Measurements from ENCODE around the gene CBLB. TPM values are rescaled to one million over a fixed set of nuclear protein-coding genes. Genes with fewer than 3 reads are reported as not detected.

Gene CBLB
- total and polyA plus RNA-seq, 2 experiments from 2014 or later: 20.5 to 47.7 TPM

DNA sequence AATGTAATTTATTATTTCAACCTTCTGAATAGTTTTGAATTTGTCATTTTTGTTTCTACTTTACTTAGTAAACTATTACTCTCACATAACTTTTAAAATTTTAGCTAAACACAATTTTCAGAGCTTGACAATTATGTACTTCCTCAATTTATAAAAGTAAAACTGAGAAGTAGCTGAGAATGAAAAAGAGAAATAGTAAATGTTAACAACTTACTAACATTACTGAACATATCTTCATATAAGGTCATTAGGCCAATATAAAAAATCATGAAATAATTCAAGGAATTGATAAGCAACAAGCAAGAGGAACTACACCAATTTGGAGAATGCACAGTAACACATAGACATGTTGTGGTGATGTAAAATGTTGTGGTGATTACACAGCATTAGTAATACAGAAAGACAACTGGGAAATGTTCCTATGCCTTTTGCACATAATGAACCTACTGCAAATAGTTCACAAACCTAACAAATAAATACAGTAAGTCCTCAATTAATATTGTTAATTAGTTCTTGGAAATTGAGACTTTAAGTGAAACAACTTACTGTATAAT lies 137.9 kb downstream of the CBLB start:
- Histone ChIP-seq H3K4me1 (ENCODE audit: insufficient read depth) (no peaks in the 10 kb centered on the region), H3K9me2 (ENCODE audit: insufficient read depth) (no peaks in the 10 kb centered on the region), H3F3A (replicated peaks; ENCODE audit: low read depth) (no peaks in the 10 kb centered on the region), H3K27ac (ENCODE audit: low read depth) (no peak overlapping the region), H3K36me3 (ENCODE audit: insufficient read depth) (peaks cover 6% of the 10 kb centered on the region; the same call in 1 of the 2 replicates), H4K20me1 (replicated peaks; ENCODE audit: insufficient read depth) (no peaks in the 10 kb centered on the region), H3K27me3 (ENCODE audit: insufficient read depth) (no peaks in the 10 kb centered on the region), H2AFZ (no peak overlapping the region), H3K79me2 (replicated peaks; ENCODE audit: insufficient read depth) (no peaks in the 10 kb centered on the region), H3K4me2 (no peak overlapping the region), H3K4me3 (no peak overlapping the region)
- Mint-ChIP-seq H3K36me3 (ENCODE audit: low read depth) (peaks cover 31% of the 10 kb centered on the region), H3K27ac (no peak overlapping the region), H3K4me1 (no peaks in the 10 kb centered on the region), H3K4me3 (no peak overlapping the region), H3K9me3 (peaks cover 15% of the 10 kb centered on the region), H3K27me3 (ENCODE audit: insufficient read depth, low read depth, poor library complexity) (no peaks in the 10 kb centered on the region)
- ATAC-seq (no peak), DNase-seq (ENCODE audit: low spot score) (no peak)
- TF ChIP-seq EZH2 (IDR thresholded peaks at IDR 0.05; ENCODE audit: low read depth, unreplicated experiment) (no peak), EZH2phosphoT487 (IDR thresholded peaks at IDR 0.05; ENCODE audit: unreplicated experiment) (no peak), ZNF331 (CRISPR knock-in tag; IDR thresholded peaks at IDR 0.05; ENCODE audit: low read depth) (no peak), ZNF114 (CRISPR knock-in tag; IDR thresholded peaks at IDR 0.05) (no peak), STAT1 (IDR thresholded peaks at IDR 0.05; ENCODE audit: unreplicated experiment) (no peak), NANOG (IDR thresholded peaks at IDR 0.05; ENCODE audit: borderline replicate concordance) (no peak)
- TF ChIP-seq, protein P1, sequence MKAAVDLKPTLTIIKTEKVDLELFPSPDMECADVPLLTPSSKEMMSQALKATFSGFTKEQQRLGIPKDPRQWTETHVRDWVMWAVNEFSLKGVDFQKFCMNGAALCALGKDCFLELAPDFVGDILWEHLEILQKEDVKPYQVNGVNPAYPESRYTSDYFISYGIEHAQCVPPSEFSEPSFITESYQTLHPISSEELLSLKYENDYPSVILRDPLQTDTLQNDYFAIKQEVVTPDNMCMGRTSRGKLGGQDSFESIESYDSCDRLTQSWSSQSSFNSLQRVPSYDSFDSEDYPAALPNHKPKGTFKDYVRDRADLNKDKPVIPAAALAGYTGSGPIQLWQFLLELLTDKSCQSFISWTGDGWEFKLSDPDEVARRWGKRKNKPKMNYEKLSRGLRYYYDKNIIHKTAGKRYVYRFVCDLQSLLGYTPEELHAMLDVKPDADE (IDR thresholded peaks at IDR 0.05): no peak
- TF ChIP-seq, protein P2, sequence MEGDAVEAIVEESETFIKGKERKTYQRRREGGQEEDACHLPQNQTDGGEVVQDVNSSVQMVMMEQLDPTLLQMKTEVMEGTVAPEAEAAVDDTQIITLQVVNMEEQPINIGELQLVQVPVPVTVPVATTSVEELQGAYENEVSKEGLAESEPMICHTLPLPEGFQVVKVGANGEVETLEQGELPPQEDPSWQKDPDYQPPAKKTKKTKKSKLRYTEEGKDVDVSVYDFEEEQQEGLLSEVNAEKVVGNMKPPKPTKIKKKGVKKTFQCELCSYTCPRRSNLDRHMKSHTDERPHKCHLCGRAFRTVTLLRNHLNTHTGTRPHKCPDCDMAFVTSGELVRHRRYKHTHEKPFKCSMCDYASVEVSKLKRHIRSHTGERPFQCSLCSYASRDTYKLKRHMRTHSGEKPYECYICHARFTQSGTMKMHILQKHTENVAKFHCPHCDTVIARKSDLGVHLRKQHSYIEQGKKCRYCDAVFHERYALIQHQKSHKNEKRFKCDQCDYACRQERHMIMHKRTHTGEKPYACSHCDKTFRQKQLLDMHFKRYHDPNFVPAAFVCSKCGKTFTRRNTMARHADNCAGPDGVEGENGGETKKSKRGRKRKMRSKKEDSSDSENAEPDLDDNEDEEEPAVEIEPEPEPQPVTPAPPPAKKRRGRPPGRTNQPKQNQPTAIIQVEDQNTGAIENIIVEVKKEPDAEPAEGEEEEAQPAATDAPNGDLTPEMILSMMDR (conservative IDR thresholded peaks at IDR 0.05; ENCODE audit: low read depth in 2 of 2): no peak
- TF ChIP-seq, protein P3, sequence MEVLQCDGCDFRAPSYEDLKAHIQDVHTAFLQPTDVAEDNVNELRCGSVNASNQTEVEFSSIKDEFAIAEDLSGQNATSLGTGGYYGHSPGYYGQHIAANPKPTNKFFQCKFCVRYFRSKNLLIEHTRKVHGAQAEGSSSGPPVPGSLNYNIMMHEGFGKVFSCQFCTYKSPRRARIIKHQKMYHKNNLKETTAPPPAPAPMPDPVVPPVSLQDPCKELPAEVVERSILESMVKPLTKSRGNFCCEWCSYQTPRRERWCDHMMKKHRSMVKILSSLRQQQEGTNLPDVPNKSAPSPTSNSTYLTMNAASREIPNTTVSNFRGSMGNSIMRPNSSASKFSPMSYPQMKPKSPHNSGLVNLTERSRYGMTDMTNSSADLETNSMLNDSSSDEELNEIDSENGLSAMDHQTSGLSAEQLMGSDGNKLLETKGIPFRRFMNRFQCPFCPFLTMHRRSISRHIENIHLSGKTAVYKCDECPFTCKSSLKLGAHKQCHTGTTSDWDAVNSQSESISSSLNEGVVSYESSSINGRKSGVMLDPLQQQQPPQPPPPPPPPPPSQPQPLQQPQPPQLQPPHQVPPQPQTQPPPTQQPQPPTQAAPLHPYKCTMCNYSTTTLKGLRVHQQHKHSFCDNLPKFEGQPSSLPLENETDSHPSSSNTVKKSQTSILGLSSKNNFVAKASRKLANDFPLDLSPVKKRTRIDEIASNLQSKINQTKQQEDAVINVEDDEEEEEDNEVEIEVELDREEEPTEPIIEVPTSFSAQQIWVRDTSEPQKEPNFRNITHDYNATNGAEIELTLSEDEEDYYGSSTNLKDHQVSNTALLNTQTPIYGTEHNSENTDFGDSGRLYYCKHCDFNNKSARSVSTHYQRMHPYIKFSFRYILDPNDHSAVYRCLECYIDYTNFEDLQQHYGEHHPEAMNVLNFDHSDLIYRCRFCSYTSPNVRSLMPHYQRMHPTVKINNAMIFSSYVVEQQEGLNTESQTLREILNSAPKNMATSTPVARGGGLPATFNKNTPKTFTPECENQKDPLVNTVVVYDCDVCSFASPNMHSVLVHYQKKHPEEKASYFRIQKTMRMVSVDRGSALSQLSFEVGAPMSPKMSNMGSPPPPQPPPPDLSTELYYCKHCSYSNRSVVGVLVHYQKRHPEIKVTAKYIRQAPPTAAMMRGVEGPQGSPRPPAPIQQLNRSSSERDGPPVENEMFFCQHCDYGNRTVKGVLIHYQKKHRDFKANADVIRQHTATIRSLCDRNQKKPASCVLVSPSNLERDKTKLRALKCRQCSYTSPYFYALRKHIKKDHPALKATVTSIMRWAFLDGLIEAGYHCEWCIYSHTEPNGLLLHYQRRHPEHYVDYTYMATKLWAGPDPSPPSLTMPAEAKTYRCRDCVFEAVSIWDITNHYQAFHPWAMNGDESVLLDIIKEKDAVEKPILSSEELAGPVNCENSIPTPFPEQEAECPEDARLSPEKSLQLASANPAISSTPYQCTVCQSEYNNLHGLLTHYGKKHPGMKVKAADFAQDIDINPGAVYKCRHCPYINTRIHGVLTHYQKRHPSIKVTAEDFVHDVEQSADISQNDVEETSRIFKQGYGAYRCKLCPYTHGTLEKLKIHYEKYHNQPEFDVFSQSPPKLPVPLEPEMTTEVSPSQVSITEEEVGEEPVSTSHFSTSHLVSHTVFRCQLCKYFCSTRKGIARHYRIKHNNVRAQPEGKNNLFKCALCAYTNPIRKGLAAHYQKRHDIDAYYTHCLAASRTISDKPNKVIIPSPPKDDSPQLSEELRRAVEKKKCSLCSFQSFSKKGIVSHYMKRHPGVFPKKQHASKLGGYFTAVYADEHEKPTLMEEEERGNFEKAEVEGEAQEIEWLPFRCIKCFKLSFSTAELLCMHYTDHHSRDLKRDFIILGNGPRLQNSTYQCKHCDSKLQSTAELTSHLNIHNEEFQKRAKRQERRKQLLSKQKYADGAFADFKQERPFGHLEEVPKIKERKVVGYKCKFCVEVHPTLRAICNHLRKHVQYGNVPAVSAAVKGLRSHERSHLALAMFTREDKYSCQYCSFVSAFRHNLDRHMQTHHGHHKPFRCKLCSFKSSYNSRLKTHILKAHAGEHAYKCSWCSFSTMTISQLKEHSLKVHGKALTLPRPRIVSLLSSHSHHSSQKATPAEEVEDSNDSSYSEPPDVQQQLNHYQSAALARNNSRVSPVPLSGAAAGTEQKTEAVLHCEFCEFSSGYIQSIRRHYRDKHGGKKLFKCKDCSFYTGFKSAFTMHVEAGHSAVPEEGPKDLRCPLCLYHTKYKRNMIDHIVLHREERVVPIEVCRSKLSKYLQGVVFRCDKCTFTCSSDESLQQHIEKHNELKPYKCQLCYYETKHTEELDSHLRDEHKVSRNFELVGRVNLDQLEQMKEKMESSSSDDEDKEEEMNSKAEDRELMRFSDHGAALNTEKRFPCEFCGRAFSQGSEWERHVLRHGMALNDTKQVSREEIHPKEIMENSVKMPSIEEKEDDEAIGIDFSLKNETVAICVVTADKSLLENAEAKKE (CRISPR knock-in tag; IDR thresholded peaks at IDR 0.05): no peak
- TF ChIP-seq, protein P4, sequence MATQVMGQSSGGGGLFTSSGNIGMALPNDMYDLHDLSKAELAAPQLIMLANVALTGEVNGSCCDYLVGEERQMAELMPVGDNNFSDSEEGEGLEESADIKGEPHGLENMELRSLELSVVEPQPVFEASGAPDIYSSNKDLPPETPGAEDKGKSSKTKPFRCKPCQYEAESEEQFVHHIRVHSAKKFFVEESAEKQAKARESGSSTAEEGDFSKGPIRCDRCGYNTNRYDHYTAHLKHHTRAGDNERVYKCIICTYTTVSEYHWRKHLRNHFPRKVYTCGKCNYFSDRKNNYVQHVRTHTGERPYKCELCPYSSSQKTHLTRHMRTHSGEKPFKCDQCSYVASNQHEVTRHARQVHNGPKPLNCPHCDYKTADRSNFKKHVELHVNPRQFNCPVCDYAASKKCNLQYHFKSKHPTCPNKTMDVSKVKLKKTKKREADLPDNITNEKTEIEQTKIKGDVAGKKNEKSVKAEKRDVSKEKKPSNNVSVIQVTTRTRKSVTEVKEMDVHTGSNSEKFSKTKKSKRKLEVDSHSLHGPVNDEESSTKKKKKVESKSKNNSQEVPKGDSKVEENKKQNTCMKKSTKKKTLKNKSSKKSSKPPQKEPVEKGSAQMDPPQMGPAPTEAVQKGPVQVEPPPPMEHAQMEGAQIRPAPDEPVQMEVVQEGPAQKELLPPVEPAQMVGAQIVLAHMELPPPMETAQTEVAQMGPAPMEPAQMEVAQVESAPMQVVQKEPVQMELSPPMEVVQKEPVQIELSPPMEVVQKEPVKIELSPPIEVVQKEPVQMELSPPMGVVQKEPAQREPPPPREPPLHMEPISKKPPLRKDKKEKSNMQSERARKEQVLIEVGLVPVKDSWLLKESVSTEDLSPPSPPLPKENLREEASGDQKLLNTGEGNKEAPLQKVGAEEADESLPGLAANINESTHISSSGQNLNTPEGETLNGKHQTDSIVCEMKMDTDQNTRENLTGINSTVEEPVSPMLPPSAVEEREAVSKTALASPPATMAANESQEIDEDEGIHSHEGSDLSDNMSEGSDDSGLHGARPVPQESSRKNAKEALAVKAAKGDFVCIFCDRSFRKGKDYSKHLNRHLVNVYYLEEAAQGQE (IDR thresholded peaks at IDR 0.05; ENCODE audit: unreplicated experiment): no peak

Measured in GM23338 (cell line).